ENCODE results near the gene F8.
"Not testable (repeated sequence)": the region's sequence is repeated elsewhere in the genome, so short reads cannot be mapped to it uniquely, and the experiment has no call there.

F8 gene

GRCh38 chrX:154868522-154868921 is 154.0 kb downstream of the F8 start:
- DNase-seq = not testable (repeated sequence)

- no peak for DNase-seq
These were observed 167.3 kb downstream of the F8 start for GRCh38 chrX:154855256-154855655.

GRCh38 chrX:154850957-154851611 is 171.4 kb downstream of the F8 start:
- no peak for DNase-seq

GRCh38 chrX:154840856-154841255 is 181.7 kb downstream of the F8 start:
- DNase-seq = peak; percentile 3

GRCh38 chrX:154836163-154836562 is 186.4 kb downstream of the F8 start:
- no peak for DNase-seq

GRCh38 chrX:154834562-154834961 is 188.0 kb downstream of the F8 start, which contains the start of gene SMIM9:
Gene SMIM9 (minus strand): TSS chrX:154834662. CDS start chrX:154830856, 3,806 bp downstream.
- no peak for DNase-seq

- DNase-seq = no peak
These were observed 188.7 kb downstream of the F8 start for GRCh38 chrX:154833746-154834274.

- no peak for DNase-seq
These were observed 192.5 kb downstream of the F8 start for GRCh38 chrX:154829926-154830442.

- no peak for DNase-seq
These were observed 193.4 kb downstream of the F8 start for GRCh38 chrX:154829134-154829533.

GRCh38 chrX:154828016-154828408 is 194.5 kb downstream of the F8 start:
- no peak for DNase-seq

- DNase-seq = no peak
These were observed 195.1 kb downstream of the F8 start for GRCh38 chrX:154827194-154828015.

- not testable (repeated sequence) for DNase-seq
These were observed 196.9 kb downstream of the F8 start for GRCh38 chrX:154825586-154825985.

GRCh38 chrX:154824638-154825037 is 197.9 kb downstream of the F8 start:
- no peak for DNase-seq

GRCh38 chrX:154822029-154822428 is 200.5 kb downstream of the F8 start:
- DNase-seq = no peak

GRCh38 chrX:154821523-154821922 is 201.0 kb downstream of the F8 start:
- no peak for DNase-seq

- no peak for DNase-seq
These were observed 202.7 kb downstream of the F8 start for GRCh38 chrX:154819771-154820341.

- no peak for DNase-seq
These were observed 203.4 kb downstream of the F8 start for GRCh38 chrX:154818916-154819770.

GRCh38 chrX:154817048-154817618 is 205.4 kb downstream of the F8 start:
- DNase-seq = not testable (repeated sequence)

GRCh38 chrX:154816326-154816898 is 206.1 kb downstream of the F8 start:
- DNase-seq = not testable (repeated sequence)

- no peak for DNase-seq
These were observed 207.2 kb downstream of the F8 start for GRCh38 chrX:154815274-154815818.

GRCh38 chrX:154813801-154814200 is 208.7 kb downstream of the F8 start:
- no peak for DNase-seq

Data from NCI-H1417 treated with DMSO at 0.1 percent for 48 hours (cell line).